Stimulated activated CD4-positive, alpha-beta T cell treated with anti-CD3 and anti-CD28 coated beads, Interleukin-4, amount 100 ng/mL, for 24 hours (primary cell): Measurements from ENCODE around the gene PHF21B.

Experiments used
- DNase-seq: peaks from one replicate; pipeline ENCODE4 v3.0.0-alpha.2; 2020

The PHF21B gene

GRCh38 chr22:45010532-45010900 lies 711 bp upstream of the PHF21B start:
- DNase-seq, result no peak

GRCh38 chr22:45008751-45009605 lies 827 bp downstream of the PHF21B start:
- no peak for DNase-seq

DNA sequence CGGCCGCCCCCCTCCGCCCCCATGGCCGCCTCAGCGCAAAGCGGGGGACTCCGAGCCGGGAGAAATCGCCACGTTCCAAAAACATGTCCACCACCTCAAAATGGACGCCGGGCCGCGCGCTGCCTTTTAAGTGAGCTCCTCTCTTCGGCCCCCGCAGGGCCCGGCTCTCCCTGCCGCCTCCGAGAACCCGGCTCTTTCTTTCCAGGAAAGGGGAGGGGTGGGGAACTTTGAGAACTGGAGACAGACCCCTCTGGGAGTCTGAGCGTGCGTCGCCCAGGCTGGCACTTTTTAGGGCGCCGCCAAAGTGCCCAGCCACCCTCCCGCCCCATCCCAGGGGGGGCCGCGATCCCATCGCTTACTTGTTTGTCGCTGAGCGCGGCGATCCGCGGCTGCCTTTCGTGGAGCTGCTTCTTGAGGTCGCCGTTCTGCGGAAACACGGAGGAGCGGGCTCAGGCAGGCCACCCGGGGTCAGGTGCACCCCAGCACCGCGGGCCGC lies 1.6 kb downstream of the PHF21B start:
- no peak for DNase-seq

- DNase-seq, result no peak
Measured at GRCh38 chr22:45007391-45008185, 2.2 kb downstream of the PHF21B start.

- no peak for DNase-seq
Measured at GRCh38 chr22:45006964-45007390, 2.8 kb downstream of the PHF21B start.

GRCh38 chr22:45006111-45006963 lies 3.5 kb downstream of the PHF21B start:
- no peak for DNase-seq

DNA sequence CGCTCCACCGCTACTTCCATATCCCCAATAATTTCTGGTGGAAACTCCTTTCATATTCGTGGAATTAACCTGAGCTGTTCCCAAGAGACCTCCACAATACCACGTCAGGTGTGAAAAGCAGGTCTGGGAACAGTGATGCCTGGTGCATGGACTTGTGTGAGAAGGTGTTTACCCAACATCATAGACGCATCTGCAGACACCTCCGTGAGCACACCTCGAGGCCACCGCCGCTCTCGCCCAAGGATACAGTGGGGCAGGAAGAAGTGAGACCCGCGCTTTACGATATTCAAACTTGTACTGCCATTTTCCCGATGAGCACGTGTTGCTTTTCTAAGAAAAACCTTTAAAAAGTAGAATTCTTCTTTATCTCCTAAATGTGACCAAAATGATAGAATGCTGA lies 8.2 kb downstream of the PHF21B start:
- DNase-seq, result no peak

DNA sequence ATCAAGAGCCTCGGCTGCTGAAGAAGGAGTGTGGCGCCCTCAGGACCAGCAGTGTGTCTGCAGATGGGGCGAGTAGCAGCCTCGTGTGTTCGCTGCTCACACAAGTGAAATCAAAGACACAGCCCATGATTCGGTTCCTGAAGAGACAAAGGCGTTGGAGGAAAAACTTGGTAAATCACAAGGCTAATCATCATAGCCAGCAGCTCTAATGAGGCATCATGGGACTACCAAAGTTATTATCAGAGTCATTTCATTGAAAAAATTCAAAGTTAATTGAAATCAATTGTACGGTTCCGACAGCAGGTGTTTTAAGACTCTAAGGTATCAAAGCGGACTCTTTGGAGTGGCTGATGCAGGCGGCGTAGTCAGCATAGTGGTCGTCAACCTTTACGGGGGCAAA lies 9.5 kb downstream of the PHF21B start:
- no peak for DNase-seq

DNA sequence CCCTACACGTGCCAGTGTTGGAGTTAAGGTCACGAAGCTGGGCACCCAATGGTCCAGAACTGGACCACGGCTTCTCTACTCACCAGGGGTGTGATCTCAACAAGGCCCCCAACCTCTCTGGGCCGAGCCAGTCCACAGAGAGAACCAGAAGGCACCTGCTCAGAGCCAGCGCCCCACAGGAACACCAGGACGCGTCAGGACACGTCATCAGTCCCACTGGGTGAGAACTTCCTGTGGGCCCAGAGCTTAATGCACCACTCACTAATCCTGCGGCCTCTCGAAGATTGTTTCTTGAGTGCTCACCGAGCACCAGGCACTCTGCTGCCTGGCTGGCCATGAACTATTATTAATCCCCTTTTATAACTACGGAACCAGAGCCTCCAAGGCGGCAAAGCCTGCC lies 10.1 kb downstream of the PHF21B start:
- no peak for DNase-seq

DNA sequence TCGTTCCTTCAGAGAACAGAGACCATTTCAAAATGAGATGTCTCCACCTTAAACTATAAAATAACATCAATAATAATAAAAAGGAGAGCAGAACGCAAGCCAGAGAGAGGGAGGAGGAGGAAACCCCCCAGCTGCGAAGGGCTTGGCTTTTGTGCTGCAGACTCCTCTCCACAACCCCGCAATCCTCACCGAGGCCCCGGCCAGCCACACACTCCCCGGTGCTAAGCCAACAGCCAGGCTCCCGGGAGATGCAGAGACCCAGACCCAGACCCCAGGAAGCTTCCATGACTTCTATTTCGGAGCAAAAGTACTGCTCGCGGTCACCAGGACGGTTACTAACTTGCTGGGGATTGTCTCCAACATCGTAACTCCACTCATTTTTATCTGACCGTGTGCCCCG lies 10.6 kb downstream of the PHF21B start:
- no peak for DNase-seq

DNA sequence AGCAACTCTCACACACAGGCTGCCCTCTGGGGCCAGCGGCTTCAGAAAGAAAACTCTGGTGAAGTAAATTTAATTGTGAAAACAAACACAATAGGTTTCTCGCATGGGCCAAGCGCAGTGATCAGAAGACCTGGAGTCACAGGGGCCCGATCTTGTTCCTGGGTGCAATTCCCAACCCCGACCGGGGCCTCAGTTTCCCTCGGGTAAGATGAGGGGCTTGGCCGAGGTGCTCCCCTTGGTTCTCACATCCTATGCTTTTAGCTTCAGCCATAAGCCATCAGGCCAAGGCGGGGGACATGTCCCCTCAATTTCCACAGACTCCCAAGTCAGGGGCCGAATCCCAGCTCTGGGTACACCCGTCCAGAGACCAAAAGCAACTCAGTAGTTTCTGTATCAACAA lies 11.5 kb downstream of the PHF21B start:
- no peak for DNase-seq

DNA sequence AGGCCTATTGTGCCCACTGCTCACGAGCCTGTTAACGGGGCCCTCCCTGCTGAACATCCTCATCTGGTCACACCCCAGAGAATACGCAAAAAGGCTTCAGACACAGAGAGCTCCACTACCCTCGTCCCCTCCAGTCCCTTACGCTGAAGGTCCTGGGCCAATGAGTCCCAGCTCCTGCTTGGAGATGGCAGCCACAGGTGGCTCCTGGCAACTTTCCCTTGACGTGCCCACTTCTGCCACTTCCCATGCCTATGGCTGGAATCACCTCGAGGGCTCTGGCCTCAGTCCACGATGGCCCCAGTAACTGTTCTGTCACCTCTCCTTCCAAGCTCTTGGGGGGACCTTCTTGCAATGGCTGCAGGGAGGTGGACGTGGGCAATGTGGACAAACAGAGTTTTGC lies 12.7 kb downstream of the PHF21B start:
- DNase-seq, result no peak

DNA sequence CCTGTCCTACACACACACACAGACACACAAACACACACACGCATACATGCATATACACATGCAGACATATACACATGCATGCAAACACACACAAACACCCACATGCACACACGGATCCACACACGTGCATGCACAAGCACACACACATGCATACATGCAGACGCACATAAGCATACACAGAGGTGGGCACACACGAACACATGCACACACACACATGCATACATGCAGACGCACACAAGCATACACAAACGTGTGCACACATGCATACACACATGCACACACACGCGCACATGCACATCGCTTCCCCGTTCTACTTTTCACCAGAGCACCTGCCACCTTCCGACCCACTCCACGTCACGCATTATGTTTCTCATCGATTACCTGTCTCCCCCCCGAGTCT lies 13.2 kb downstream of the PHF21B start:
- DNase-seq, result no peak

- DNase-seq, result no peak
Measured at GRCh38 chr22:44996120-44996519, 13.7 kb downstream of the PHF21B start.

- DNase-seq, result no peak
Measured at GRCh38 chr22:44995715-44996114, 14.1 kb downstream of the PHF21B start.

GRCh38 chr22:44995105-44995514 lies 14.7 kb downstream of the PHF21B start:
- DNase-seq, result no peak

- DNase-seq, result no peak
Measured at GRCh38 chr22:44994399-44995104, 15.3 kb downstream of the PHF21B start.

DNA sequence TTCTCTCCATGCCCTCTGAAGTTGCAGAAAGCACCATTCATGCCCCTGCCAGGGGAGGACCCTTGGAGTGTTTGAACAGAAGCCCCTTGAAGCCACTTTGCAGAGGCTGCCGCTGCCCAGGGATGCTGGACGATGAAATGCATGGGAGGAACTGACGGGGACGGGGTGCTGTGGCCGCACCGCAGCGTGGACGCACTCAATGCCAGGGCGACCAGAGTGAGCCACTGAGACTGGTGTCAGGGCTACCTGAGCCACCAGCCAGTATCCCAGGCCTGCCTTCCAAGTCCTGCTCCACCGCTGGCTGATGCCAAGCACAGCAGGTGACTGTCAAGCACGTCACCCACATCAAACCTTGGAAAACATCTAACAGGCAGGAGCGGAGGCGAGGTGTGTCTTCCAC lies 17.6 kb downstream of the PHF21B start:
- no peak for DNase-seq

- DNase-seq, result no peak
Measured at GRCh38 chr22:44991218-44991617, 18.6 kb downstream of the PHF21B start.

DNA sequence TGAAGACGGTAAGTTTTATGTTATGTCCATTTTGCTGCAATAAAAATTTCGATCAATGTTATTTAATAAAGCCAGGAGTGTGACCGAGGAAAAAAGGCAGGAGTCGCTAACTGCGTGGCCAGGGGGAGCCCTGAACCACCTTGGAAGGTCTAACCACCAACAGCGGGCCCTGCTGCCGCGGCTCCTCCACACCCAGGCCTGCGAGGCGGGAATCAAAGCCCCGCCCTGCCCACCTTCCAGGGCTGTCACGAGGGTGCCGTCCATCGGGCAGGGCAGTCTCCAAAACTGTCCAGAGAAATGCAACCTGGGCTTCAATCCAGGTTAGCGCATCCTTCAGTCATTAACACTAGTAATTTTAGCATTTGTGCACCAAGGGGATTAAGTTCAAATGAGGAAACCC lies 19.0 kb downstream of the PHF21B start:
- no peak for DNase-seq

- DNase-seq, result no peak
Measured at GRCh38 chr22:44990328-44990727, 19.5 kb downstream of the PHF21B start.

DNA sequence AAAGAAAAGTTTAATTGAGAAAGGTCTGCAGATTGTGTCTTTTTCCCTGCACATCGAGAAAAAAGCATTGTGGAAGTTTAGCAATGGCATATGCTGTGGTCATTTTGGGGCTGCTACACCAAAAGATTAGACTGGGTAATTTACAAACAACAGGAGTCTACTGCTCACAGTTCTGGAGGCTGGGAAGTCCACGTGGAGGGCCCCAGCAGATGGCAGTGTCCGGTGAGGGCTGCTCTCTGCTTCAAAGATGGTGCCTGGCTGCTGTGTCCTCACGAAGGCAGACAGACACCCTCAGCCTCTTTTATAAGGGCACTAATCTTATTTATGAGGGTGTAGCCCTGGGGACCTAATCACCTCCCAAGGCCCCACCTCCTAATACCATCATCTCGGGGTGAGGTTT lies 21.1 kb downstream of the PHF21B start:
- no peak for DNase-seq
